GM11168 (cell line): Measurements from ENCODE around the gene PRSS38.

ENCODE experiments used
- in situ Hi-C: fragments of 300-500 bp; cut with MboI; formaldehyde crosslinking; loops from one replicate; pipeline ENCODE4 v1.12.0; 2022; ENCODE audit warnings: low sequenced_read_pairs; ENCODE audit not compliant: unreplicated experiment

The PRSS38 gene

DNA sequence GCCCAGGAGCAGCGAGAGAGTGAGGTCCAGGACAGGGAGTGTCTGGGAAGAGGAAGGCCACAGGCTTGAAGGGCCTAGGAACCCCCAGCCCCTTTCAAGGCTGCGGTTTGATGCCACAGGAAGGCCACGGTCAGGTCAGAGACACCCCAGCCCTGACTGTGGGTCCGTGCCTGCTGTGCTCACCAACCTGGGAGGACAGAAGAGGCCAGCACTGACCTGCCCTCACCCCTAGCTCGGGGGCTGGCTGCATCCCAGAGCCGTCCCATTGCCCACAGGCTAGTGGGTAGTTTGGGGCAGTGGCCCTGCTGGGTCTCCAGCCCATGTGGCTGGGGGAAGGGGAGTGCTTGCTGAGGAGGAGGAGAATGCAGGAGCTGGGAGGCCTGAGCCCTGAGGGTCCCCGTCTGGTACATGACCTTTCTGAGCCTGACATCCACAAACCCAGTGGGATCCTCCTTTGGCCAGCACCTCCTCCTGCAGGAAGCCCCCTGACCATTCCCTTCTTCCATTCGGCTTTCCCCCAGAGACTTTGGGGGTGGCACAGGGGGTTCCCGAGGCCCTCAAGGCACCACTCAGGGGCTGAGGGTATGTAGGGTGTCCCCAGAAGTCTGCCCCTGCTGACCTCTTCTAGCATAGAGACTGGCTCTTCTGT is 77.9 kb downstream of the PRSS38 start:
- in situ Hi-C loops, result no loop called here

DNA sequence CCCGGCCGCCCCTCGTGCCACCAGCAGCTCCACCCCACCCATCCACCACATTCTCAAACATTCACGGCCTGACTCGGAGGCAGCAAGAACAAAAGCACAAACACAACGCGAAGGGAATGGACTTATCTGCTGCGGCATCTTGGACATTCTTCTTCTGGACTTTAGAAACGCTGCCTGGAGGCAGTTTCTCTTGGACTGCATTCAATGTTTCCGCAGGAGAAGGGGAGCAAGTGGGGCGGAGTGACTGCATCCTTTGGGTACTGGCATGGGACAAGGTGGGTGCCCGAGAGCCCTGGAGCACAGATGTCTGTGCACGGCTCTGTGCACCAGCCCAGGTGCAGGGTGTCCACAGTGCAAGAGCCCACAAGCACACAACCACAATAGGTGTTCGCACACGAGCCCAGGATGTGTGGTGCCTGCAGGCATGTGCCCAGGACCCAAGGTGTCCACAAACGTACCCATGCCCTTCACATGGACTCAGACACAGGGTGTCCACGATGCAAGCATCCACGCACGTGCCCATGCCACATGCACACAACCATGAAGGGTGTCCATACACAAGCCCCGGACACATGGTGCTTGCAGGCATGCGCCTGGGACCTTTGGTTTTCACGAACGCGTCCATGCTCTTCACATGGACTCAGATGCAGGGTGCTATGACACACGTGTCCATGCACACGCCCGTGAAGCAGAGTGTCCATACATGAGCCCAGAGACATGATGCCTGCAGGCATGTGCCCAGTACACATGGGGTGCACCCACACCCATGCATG is 78.7 kb downstream of the PRSS38 start:
- in situ Hi-C loops, result no loop called here

DNA sequence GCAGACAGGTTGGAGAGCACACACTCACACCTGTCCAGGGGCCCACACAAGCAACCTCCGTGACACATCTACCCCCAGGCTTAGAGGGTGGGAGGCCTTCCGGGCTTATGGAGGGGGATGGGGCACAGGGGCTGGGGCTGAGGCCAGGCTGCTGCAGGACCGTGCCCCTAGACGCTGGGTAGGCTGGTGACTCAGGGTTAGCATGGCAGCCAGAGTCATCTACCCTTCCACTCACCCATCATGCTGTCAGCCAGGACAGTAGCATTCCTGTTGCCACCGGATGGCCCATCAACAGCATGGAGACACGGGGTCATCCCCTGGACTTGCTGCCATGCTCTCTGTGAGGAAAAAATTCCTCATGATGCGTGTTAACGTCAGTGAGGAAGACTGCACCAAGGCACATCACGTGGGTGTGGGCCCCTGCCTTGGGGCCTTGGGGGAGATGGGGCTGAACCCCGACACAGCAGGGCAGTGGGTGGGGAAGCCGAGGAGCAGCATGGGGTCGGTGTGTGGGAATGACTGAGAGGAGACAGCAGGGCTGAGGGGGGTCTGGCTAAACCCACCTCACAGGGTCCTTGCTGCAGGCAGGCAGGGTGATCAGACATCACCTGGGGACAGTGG is 79.5 kb downstream of the PRSS38 start:
- in situ Hi-C loops, result no loop called here
